ENCODE measurements around the gene VPS45. TPM values are rescaled to one million over a fixed set of nuclear protein-coding genes. Genes with fewer than 3 reads are reported as not detected.

VPS45 gene
- total and polyA plus RNA-seq, 12 donors = 36.5 to 78.9 (median 55.1) TPM

DNA sequence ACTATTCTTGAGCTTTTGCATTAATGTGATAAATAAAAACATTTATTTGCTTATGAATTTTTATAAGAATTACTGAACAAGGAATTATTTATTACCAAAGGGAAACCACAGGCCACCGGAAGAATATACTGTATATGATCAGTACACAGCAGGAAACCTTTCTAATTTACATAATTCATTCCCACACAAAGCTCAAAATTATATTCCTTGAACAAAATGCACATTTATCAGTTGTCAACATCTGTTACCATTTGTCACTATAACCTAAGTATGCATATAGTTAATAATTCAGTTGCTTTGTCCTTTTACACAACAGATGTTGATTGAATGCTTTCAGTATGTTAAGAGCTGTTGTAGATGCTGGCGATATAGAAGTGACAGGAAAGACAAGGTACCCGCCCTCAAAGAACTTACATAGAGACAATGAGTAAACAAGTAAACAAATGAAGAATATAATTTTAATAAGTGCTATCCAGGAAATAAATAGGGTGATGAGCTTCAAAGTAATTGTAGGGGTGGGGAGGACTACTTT is 27.2 kb downstream of the VPS45 start:
- Histone ChIP-seq H3K9me3 (replicated peaks in 1 of 3) (no peaks in the 10 kb centered on the region), H3K36me3 (replicated peaks in 1 of 2) (peaks cover 0 to 17% of the 10 kb centered on the region in 2 donors), H3K4me3 (no peak overlapping the region), H3K27ac (peak overlapping the region in 1 of 5 donors; percentile 13), H3K4me1 (replicated peaks in 1 of 2) (peaks cover 9 to 18% of the 10 kb centered on the region in 2 donors), H3K27me3 (no peaks in the 10 kb centered on the region)
- TF ChIP-seq POLR2A (IDR thresholded peaks at IDR 0.05) = no peak
- TF ChIP-seq, protein P1, sequence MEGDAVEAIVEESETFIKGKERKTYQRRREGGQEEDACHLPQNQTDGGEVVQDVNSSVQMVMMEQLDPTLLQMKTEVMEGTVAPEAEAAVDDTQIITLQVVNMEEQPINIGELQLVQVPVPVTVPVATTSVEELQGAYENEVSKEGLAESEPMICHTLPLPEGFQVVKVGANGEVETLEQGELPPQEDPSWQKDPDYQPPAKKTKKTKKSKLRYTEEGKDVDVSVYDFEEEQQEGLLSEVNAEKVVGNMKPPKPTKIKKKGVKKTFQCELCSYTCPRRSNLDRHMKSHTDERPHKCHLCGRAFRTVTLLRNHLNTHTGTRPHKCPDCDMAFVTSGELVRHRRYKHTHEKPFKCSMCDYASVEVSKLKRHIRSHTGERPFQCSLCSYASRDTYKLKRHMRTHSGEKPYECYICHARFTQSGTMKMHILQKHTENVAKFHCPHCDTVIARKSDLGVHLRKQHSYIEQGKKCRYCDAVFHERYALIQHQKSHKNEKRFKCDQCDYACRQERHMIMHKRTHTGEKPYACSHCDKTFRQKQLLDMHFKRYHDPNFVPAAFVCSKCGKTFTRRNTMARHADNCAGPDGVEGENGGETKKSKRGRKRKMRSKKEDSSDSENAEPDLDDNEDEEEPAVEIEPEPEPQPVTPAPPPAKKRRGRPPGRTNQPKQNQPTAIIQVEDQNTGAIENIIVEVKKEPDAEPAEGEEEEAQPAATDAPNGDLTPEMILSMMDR (IDR thresholded peaks at IDR 0.05) = no peak
- intact Hi-C loops (cut with DNase I) = no loop called here
- 58 to 75% (median 66%) methylated on average over 3 of the region's 3 CpGs for WGBS, 4 donors
- no peak for DNase-seq

DNA sequence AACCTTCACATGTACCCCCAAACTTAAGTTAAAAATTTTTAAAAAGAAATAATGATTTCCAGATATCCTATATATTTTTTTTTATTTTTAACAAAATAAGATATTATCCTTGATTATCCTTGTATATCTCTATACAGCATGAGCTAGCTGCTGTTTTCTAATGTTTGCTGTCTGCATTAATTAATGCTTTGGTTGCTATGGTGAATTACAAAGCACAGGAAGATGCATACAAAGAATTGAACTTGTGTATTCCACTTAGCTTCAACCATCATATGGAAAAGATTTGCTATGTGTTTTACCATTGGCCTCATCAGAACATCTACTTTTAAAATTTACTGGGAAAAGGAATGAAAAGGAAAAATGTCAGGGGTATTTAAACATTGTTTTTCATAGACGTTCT is 35.4 kb downstream of the VPS45 start:
- DNase-seq = no peak

GRCh38 chr1:150106341-150106740 is 38.8 kb downstream of the VPS45 start:
- H3K27me3 ChIP-seq = no peaks in the 10 kb centered on the region
- no peaks in the 10 kb centered on the region for H3K36me3 ChIP-seq (replicated peaks in 1 of 2)
- H3K27ac ChIP-seq = no peak overlapping the region
- no peak for DNase-seq
- TF ChIP-seq, protein P1 (IDR thresholded peaks at IDR 0.05) = no peak
- TF ChIP-seq POLR2A (IDR thresholded peaks at IDR 0.05) = no peak
- no peak overlapping the region for H3K4me3 ChIP-seq
- H3K4me1 ChIP-seq (replicated peaks in 1 of 2) = peaks cover 6 to 23% of the 10 kb centered on the region in 2 donors
- 92 to 95% (median 92%) methylated on average over 7 of the region's 7 CpGs for WGBS, 4 donors
- intact Hi-C loops (cut with DNase I) = no loop called here
- H3K9me3 ChIP-seq (replicated peaks in 1 of 3) = no peaks in the 10 kb centered on the region

More for the DNA sequence above, 35.4 kb downstream of the VPS45 start:
- 60 to 74% (median 67%) methylated on average over 1 of the region's 1 CpG for WGBS, 4 donors
- H3K9me3 ChIP-seq (replicated peaks in 1 of 3) = no peaks in the 10 kb centered on the region
- no peaks in the 10 kb centered on the region for H3K36me3 ChIP-seq (replicated peaks in 1 of 2)
- TF ChIP-seq, protein P1 (IDR thresholded peaks at IDR 0.05) = no peak
- TF ChIP-seq POLR2A (IDR thresholded peaks at IDR 0.05) = no peak
- intact Hi-C loops (cut with DNase I) = no loop called here
- H3K4me3 ChIP-seq = no peak overlapping the region
- no peaks in the 10 kb centered on the region for H3K4me1 ChIP-seq (replicated peaks in 1 of 2)
- no peaks in the 10 kb centered on the region for H3K27me3 ChIP-seq
- H3K27ac ChIP-seq = no peak overlapping the region

GRCh38 chr1:150109586-150109985 is 42.0 kb downstream of the VPS45 start:
- no peak for TF ChIP-seq POLR2A (IDR thresholded peaks at IDR 0.05)
- TF ChIP-seq, protein P1 (IDR thresholded peaks at IDR 0.05) = no peak
- intact Hi-C loops (cut with DNase I) = no loop called here
- Histone ChIP-seq H3K27me3 (no peaks in the 10 kb centered on the region), H3K36me3 (replicated peaks in 1 of 2) (no peaks in the 10 kb centered on the region), H3K9me3 (replicated peaks in 1 of 3) (no peaks in the 10 kb centered on the region), H3K4me1 (replicated peaks in 1 of 2) (peaks cover 6 to 26% of the 10 kb centered on the region in 2 donors), H3K27ac (peak overlapping the region in 1 of 5 donors; percentile 52), H3K4me3 (no peak overlapping the region)
- 64 to 83% (median 72%) methylated on average over 3 of the region's 3 CpGs for WGBS, 4 donors
- DNase-seq = no peak
